ENCODE measurements around the gene FBL.

The FBL gene

DNA sequence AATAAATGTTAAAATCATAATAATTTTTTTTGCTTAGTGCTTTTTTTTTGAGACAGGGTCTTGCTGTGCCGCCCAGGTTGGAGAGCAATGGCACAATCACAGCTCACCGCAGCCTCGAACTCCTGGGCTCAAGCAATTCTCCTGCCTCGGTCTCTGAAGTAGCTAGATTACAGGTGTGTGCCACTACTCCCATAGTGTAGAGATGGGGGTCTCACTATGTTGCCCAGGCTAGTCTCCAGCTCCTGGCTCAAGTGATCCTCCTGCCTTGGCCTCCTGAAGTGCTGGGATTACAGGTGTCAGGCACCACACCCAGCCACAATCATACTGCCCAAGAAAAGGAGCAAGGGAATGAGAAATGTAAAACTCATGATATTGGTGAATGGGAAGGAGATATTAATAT, 5.1 kb downstream of the FBL start:
- peaks cover 43% of the 10 kb centered on the region; the same call in 1 of the 2 replicates for H3K36me3 ChIP-seq (ENCODE audit: insufficient read depth, low read length)
- no peaks in the 10 kb centered on the region for H3K9me3 ChIP-seq (ENCODE audit: insufficient read depth, low read depth, low read length)
- no peaks in the 10 kb centered on the region for H3F3A ChIP-seq (ENCODE audit: low read depth)
- no peaks in the 10 kb centered on the region for H3K27me3 ChIP-seq (ENCODE audit: insufficient read depth, low read length, poor library complexity, severe bottlenecking)
- no peak overlapping the region for H3K4me3 ChIP-seq (ENCODE audit: low read length, poor library complexity, severe bottlenecking)
- no peak overlapping the region for H2AFZ ChIP-seq (ENCODE audit: low read length)
- H3K79me2 ChIP-seq (ENCODE audit: insufficient read depth, low read length), result peaks cover 65% of the 10 kb centered on the region
- H3K4me1 ChIP-seq (ENCODE audit: insufficient read depth, low read length, poor library complexity, severe bottlenecking), result peaks cover 29% of the 10 kb centered on the region
- no peak overlapping the region for H3K9ac ChIP-seq (ENCODE audit: low read depth, low read length, poor library complexity, severe bottlenecking)
- TF ChIP-seq EZH2phosphoT487 (IDR thresholded peaks at IDR 0.05; ENCODE audit: borderline replicate concordance) (no peak), CTCF (conservative IDR thresholded peaks at IDR 0.05; ENCODE audit: low read length) (no peak)
- peak overlapping the region; percentile 77 for H3K4me2 ChIP-seq (ENCODE audit: low read depth, low read length, poor library complexity, severe bottlenecking)
- H3K9me2 ChIP-seq (replicated peaks; ENCODE audit: low read depth, low read length), result no peaks in the 10 kb centered on the region
- H4K20me1 ChIP-seq (ENCODE audit: insufficient read depth, low read length, poor library complexity, severe bottlenecking), result peaks cover 42% of the 10 kb centered on the region

DNA sequence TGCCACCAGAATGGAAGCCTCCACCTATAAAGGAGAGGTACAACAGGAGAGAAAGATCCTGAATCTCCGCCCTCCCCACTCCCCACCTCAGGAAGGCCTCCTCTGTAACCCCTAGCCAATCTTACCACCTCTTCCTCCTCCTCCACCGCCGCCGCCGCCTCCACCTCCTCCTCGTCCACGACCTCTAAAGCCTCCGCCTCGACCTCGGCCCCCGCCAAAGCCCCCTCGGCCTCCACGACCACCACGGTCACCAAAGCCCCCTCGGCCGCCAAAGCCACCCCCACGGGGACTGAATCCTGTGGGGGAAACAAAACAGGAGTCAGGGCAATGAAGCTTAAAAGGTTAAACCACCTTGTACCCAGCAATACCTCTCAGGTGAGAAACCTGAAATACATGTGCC, 5.7 kb downstream of the FBL start:
- peaks cover 49% of the 10 kb centered on the region; the same call in 1 of the 2 replicates for H3K36me3 ChIP-seq (ENCODE audit: insufficient read depth, low read length)
- peaks cover 29% of the 10 kb centered on the region for H3K4me1 ChIP-seq (ENCODE audit: insufficient read depth, low read length, poor library complexity, severe bottlenecking)
- H3K9ac ChIP-seq (ENCODE audit: low read depth, low read length, poor library complexity, severe bottlenecking), result no peak overlapping the region
- TF ChIP-seq EZH2phosphoT487 (IDR thresholded peaks at IDR 0.05; ENCODE audit: borderline replicate concordance) (no peak), CTCF (conservative IDR thresholded peaks at IDR 0.05; ENCODE audit: low read length) (no peak)
- H3K27me3 ChIP-seq (ENCODE audit: insufficient read depth, low read length, poor library complexity, severe bottlenecking), result no peaks in the 10 kb centered on the region
- peaks cover 59% of the 10 kb centered on the region for H3K79me2 ChIP-seq (ENCODE audit: insufficient read depth, low read length)
- H3K9me3 ChIP-seq (ENCODE audit: insufficient read depth, low read depth, low read length), result no peaks in the 10 kb centered on the region
- H4K20me1 ChIP-seq (ENCODE audit: insufficient read depth, low read length, poor library complexity, severe bottlenecking), result peaks cover 38% of the 10 kb centered on the region
- H2AFZ ChIP-seq (ENCODE audit: low read length), result no peak overlapping the region
- no peaks in the 10 kb centered on the region for H3F3A ChIP-seq (ENCODE audit: low read depth)
- H3K9me2 ChIP-seq (replicated peaks; ENCODE audit: low read depth, low read length), result no peaks in the 10 kb centered on the region
- peak overlapping the region; percentile 77 for H3K4me2 ChIP-seq (ENCODE audit: low read depth, low read length, poor library complexity, severe bottlenecking)
- no peak overlapping the region for H3K4me3 ChIP-seq (ENCODE audit: low read length, poor library complexity, severe bottlenecking)

GRCh38 chr19:39839678-39840327, 6.4 kb downstream of the FBL start:
- Histone ChIP-seq H3K4me2 (ENCODE audit: low read depth, low read length, poor library complexity, severe bottlenecking) (no peak overlapping the region), H3K9me2 (replicated peaks; ENCODE audit: low read depth, low read length) (no peaks in the 10 kb centered on the region), H3K9ac (ENCODE audit: low read depth, low read length, poor library complexity, severe bottlenecking) (no peak overlapping the region), H3F3A (ENCODE audit: low read depth) (0 out of 2 replicates have a peak, but pooled peaks cover 2% of the 10 kb centered on the region), H4K20me1 (ENCODE audit: insufficient read depth, low read length, poor library complexity, severe bottlenecking) (peaks cover 31% of the 10 kb centered on the region), H3K4me3 (ENCODE audit: low read length, poor library complexity, severe bottlenecking) (no peak overlapping the region), H3K27me3 (ENCODE audit: insufficient read depth, low read length, poor library complexity, severe bottlenecking) (no peaks in the 10 kb centered on the region), H3K9me3 (ENCODE audit: insufficient read depth, low read depth, low read length) (no peaks in the 10 kb centered on the region), H3K4me1 (ENCODE audit: insufficient read depth, low read length, poor library complexity, severe bottlenecking) (peaks cover 23% of the 10 kb centered on the region), H3K79me2 (ENCODE audit: insufficient read depth, low read length) (peaks cover 52% of the 10 kb centered on the region), H3K36me3 (ENCODE audit: insufficient read depth, low read length) (peaks cover 53% of the 10 kb centered on the region; the same call in 1 of the 2 replicates), H2AFZ (ENCODE audit: low read length) (no peak overlapping the region)
- TF ChIP-seq CTCF (conservative IDR thresholded peaks at IDR 0.05; ENCODE audit: low read length) (no peak), EZH2phosphoT487 (IDR thresholded peaks at IDR 0.05; ENCODE audit: borderline replicate concordance) (no peak)
